Astrocyte (in vitro differentiated cells and primary cell): ENCODE results near the gene RLBP1. TPM values are rescaled to one million over a fixed set of nuclear protein-coding genes. Genes with fewer than 3 reads are reported as not detected.
A peak's percentile ranks its signal among the peaks of the same experiment; 100 is the strongest.

Source experiments
- DNase-seq: peaks from one replicate; pipeline ENCODE4 v3.0.0-alpha.2; 2010; ENCODE audit warnings: low read depth
- FAIRE-seq: peaks from 2 replicates; lab custom pipeline; 2011; peaks lifted over from hg19 to GRCh38; lab: Jason Lieb, UNC
- H2AFZ ChIP-seq: 2 replicates; pipeline ENCODE4 v1.6.0; 2012; ENCODE audit warnings: low read depth, low read length, inconsistent platforms
- H3K27ac ChIP-seq: 2 replicates; pipeline ENCODE4 v1.5.1; 2011; ENCODE audit warnings: low read depth, low read length, inconsistent platforms
- H3K27me3 ChIP-seq: 2 replicates; pipeline ENCODE4 v1.6.0; 2011; ENCODE audit warnings: low read length, inconsistent platforms; ENCODE audit not compliant: insufficient read depth
- H3K36me3 ChIP-seq: 2 replicates; pipeline ENCODE4 v1.5.1; 2011; ENCODE audit warnings: low read length, inconsistent platforms; ENCODE audit not compliant: insufficient read depth
- H3K4me1 ChIP-seq: 2 replicates; pipeline ENCODE4 v1.5.1; 2011; ENCODE audit warnings: low read length, inconsistent platforms; ENCODE audit not compliant: insufficient read depth
- H3K4me2 ChIP-seq: 2 replicates; pipeline ENCODE4 v1.6.0; 2012; ENCODE audit warnings: low read length, inconsistent platforms
- H3K4me3 ChIP-seq: 2 replicates; pipeline ENCODE4 v1.5.1; 2011; ENCODE audit warnings: low read depth, mild to moderate bottlenecking, low read length, inconsistent platforms; ENCODE audit not compliant: insufficient read depth
- H3K79me2 ChIP-seq: 2 replicates; pipeline ENCODE4 v1.6.0; 2012; ENCODE audit warnings: mild to moderate bottlenecking, low read length, inconsistent platforms; ENCODE audit not compliant: insufficient read depth
- H3K9ac ChIP-seq: 2 replicates; pipeline ENCODE4 v1.6.0; 2012; ENCODE audit warnings: mild to moderate bottlenecking, low read length, inconsistent platforms
- H3K9me3 ChIP-seq: 2 replicates; pipeline ENCODE4 v1.5.1; 2012; ENCODE audit warnings: low read depth, mild to moderate bottlenecking, low read length, inconsistent platforms; ENCODE audit not compliant: insufficient read depth
- H4K20me1 ChIP-seq: 2 replicates; pipeline ENCODE4 v1.6.0; 2012; ENCODE audit warnings: low read length, inconsistent platforms; ENCODE audit not compliant: insufficient read depth
- H3K27ac Mint-ChIP-seq: one replicate; pipeline ENCODE4 v1.8.0; 2021; ENCODE audit warnings: mild to moderate bottlenecking, mixed read lengths; ENCODE audit not compliant: unreplicated experiment
- H3K27me3 Mint-ChIP-seq: one replicate; pipeline ENCODE4 v1.8.0; 2021; ENCODE audit warnings: low read depth, mixed read lengths; ENCODE audit not compliant: unreplicated experiment
- H3K36me3 Mint-ChIP-seq: one replicate; pipeline ENCODE4 v1.8.0; 2021; ENCODE audit warnings: low read depth, mixed read lengths; ENCODE audit not compliant: unreplicated experiment
- H3K4me1 Mint-ChIP-seq: one replicate; pipeline ENCODE4 v1.8.0; 2021; ENCODE audit warnings: low read depth, mixed read lengths; ENCODE audit not compliant: unreplicated experiment
- H3K4me3 Mint-ChIP-seq: one replicate; pipeline ENCODE4 v1.8.0; 2021; ENCODE audit warnings: mild to moderate bottlenecking, moderate library complexity, mixed read lengths; ENCODE audit not compliant: unreplicated experiment
- H3K9me3 Mint-ChIP-seq: one replicate; pipeline ENCODE4 v1.8.0; 2021; ENCODE audit warnings: mild to moderate bottlenecking, mixed read lengths; ENCODE audit not compliant: unreplicated experiment
- CTCF ChIP-seq: IDR thresholded peaks from 2 replicates; pipeline ENCODE4 v1.5.1; 2011; ENCODE audit warnings: low read depth, mild to moderate bottlenecking, inconsistent platforms, low read length, moderate library complexity; ENCODE audit not compliant: insufficient read depth
- EZH2 ChIP-seq: IDR thresholded peaks from 2 replicates; pipeline ENCODE4 v1.6.1; 2012; ENCODE audit warnings: mild to moderate bottlenecking, low read length, inconsistent platforms; ENCODE audit not compliant: insufficient read depth
- total RNA-seq: library from RNA; stranded (reverse); gene quantifications from 2 replicates; pipeline ENCODE4 v1.2.1, GENCODE V29; 2021

Gene RLBP1
- total RNA-seq, 1 donor from 2014 or later: not detected

- Histone ChIP-seq H4K20me1 (no peaks in the 10 kb centered on the region), H3K79me2 (no peaks in the 10 kb centered on the region), H3K4me1 (peaks cover 2% of the 10 kb centered on the region), H3K4me2 (no peak overlapping the region), H3K9ac (no peak overlapping the region), H3K27me3 (no peaks in the 10 kb centered on the region), H3K4me3 (no peak overlapping the region), H3K36me3 (no peaks in the 10 kb centered on the region), H3K27ac (no peak overlapping the region), H3K9me3 (no peaks in the 10 kb centered on the region), H2AFZ (no peak overlapping the region)
- DNase-seq: no peak
- Mint-ChIP-seq H3K27me3 (peaks cover 9% of the 10 kb centered on the region), H3K27ac (no peak overlapping the region), H3K4me1 (peaks cover under 1% of the 10 kb centered on the region), H3K9me3 (no peaks in the 10 kb centered on the region), H3K36me3 (peaks cover 3% of the 10 kb centered on the region), H3K4me3 (no peak overlapping the region)
- no peak for TF ChIP-seq EZH2
- no peak for FAIRE-seq
Observed at GRCh38 chr15:89209057-89209456, 12.3 kb downstream of the RLBP1 start.

GRCh38 chr15:89208256-89208655 lies 13.1 kb downstream of the RLBP1 start:
- Mint-ChIP-seq H3K4me1 (peaks cover 3% of the 10 kb centered on the region), H3K27me3 (peaks cover 9% of the 10 kb centered on the region), H3K9me3 (no peaks in the 10 kb centered on the region), H3K36me3 (peaks cover 3% of the 10 kb centered on the region), H3K4me3 (no peak overlapping the region), H3K27ac (no peak overlapping the region)
- H3K36me3 ChIP-seq: no peaks in the 10 kb centered on the region
- H3K4me1 ChIP-seq: peaks cover 5% of the 10 kb centered on the region
- H3K4me2 ChIP-seq: no peak overlapping the region
- no peak overlapping the region for H3K27ac ChIP-seq
- FAIRE-seq (no peak), DNase-seq (no peak)
- H2AFZ ChIP-seq: no peak overlapping the region
- H3K27me3 ChIP-seq: no peaks in the 10 kb centered on the region
- no peak overlapping the region for H3K9ac ChIP-seq
- H3K79me2 ChIP-seq: no peaks in the 10 kb centered on the region
- H4K20me1 ChIP-seq: no peaks in the 10 kb centered on the region
- TF ChIP-seq EZH2 (no peak), CTCF (no peak)
- no peaks in the 10 kb centered on the region for H3K9me3 ChIP-seq
- H3K4me3 ChIP-seq: no peak overlapping the region

GRCh38 chr15:89206908-89207331 lies 14.5 kb downstream of the RLBP1 start:
- H3K4me3 Mint-ChIP-seq: no peak overlapping the region
- H3K4me2 ChIP-seq: peak overlapping the region; percentile 62
- DNase-seq: peak; percentile 27
- no peaks in the 10 kb centered on the region for H3K79me2 ChIP-seq
- H3K27me3 ChIP-seq: no peaks in the 10 kb centered on the region
- FAIRE-seq: no peak
- peaks cover 3% of the 10 kb centered on the region for H3K4me1 Mint-ChIP-seq
- H3K27ac Mint-ChIP-seq: no peak overlapping the region
- TF ChIP-seq CTCF: peak; percentile 85
- no peak for TF ChIP-seq EZH2
- H3K4me3 ChIP-seq: no peak overlapping the region
- H3K9me3 Mint-ChIP-seq: no peaks in the 10 kb centered on the region
- no peaks in the 10 kb centered on the region for H3K9me3 ChIP-seq
- peaks cover 5% of the 10 kb centered on the region for H3K4me1 ChIP-seq
- peak overlapping the region; percentile 48 for H2AFZ ChIP-seq
- no peaks in the 10 kb centered on the region for H4K20me1 ChIP-seq
- no peak overlapping the region for H3K9ac ChIP-seq
- H3K27me3 Mint-ChIP-seq: peaks cover 9% of the 10 kb centered on the region
- peaks cover 3% of the 10 kb centered on the region for H3K36me3 Mint-ChIP-seq
- no peaks in the 10 kb centered on the region for H3K36me3 ChIP-seq
- H3K27ac ChIP-seq: no peak overlapping the region
